GM10266 (cell line): ENCODE results near the gene STXBP6.

Source experiments
- DNase-seq: peaks from one replicate; pipeline ENCODE4 v3.0.0; 2012; ENCODE audit errors: extremely low spot score
- TF ChIP-seq, protein P1 (sequence below): IDR thresholded peaks from 2 replicates; pipeline ENCODE4 v1.5.1; 2012; ENCODE audit warnings: mild to moderate bottlenecking, low read depth; ENCODE audit not compliant: control insufficient read depth, insufficient read depth; ENCODE audit errors: missing control alignments

Gene STXBP6

DNA sequence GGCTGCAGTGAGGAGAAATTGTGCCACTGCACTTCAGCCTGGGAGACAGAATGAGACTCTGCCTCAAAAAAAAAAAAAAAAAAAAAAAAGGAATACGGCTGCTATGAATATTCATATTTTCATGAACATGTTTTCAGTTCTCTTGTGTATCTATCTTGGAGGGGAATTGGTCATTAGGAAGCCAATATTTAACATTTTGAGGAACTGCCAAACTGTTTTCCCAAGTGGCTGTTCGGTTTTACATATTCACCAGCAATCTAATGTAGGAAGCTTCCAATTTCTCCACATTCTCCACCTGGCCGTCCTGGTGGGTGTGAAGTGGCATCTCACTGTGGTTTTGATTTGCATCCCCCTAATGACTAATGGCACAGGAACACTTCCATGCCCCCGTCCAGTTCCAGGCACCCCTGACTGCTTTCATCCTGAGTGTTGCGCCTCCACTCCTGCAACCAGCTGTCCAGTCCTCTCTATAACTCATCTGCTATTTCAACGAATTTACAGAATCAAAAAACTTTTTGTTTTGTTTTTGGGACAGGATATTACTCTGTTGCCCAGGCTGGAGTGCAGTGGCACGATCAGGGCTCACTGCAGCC is 5.7 kb downstream of the STXBP6 start:
- TF ChIP-seq, protein P1, sequence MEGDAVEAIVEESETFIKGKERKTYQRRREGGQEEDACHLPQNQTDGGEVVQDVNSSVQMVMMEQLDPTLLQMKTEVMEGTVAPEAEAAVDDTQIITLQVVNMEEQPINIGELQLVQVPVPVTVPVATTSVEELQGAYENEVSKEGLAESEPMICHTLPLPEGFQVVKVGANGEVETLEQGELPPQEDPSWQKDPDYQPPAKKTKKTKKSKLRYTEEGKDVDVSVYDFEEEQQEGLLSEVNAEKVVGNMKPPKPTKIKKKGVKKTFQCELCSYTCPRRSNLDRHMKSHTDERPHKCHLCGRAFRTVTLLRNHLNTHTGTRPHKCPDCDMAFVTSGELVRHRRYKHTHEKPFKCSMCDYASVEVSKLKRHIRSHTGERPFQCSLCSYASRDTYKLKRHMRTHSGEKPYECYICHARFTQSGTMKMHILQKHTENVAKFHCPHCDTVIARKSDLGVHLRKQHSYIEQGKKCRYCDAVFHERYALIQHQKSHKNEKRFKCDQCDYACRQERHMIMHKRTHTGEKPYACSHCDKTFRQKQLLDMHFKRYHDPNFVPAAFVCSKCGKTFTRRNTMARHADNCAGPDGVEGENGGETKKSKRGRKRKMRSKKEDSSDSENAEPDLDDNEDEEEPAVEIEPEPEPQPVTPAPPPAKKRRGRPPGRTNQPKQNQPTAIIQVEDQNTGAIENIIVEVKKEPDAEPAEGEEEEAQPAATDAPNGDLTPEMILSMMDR = no peak
- no peak for DNase-seq

DNA sequence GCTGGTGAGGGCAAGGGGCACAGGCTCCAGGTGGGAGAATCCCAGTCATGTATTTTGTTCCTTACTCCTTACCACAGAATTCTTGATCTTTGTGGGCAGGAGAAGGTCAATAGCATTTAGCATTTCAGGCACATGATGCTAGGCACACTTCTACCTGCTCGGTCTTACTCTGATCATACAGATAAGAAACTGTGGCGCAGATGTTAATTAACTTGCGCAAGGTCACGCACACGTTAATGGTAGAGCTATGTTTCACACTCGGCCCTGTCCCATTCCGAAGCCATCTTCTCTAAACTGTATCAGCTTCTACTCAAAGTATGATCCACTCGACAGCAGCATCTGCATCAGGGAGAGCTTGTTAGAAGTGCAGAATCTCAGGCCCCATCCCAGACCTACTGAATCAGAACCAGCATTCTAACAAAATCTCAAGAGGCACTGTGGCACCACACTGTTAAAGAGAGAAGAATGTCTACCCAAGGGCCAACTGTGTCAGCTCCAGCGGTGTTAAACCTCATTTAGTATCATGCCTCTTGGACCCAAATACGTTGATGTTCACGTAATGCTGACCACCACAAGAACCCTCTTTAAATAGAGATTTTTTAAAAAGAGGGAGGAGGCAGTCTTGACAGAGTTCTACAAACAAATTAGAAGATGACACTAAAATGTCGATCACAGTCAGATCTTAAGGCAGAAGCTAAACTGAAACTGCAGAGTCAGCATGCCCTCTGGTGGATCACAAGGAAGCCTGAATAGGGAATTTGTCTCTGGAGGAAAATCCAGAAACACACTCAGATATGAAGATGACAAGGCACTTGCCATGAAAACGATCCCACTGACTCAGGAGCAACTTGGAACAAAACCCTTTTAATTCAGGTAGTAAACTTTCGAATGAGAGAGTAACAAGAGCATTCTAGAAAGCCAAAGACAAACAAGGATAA is 7.3 kb downstream of the STXBP6 start:
- DNase-seq = no peak
- TF ChIP-seq, protein P1 = no peak

DNA sequence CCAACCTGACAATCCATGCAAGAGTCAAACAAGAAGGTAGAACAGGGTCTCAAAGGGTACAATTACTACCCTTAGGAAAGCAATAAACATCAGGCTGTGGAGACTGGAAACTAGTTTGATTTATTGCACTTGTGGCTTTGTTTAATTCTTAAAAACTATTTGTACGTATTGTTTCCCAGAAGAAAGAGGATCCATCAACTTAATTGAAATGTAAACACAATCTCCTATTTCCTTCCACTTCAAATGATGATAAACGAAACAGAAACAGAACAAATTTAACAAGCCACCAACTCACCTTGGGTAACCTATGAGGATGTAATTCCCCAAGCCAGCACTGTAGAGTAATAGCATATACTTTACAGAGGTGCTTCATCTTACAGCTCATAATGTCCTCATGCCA is 8.0 kb downstream of the STXBP6 start:
- no peak for DNase-seq
- TF ChIP-seq, protein P1 = no peak

DNA sequence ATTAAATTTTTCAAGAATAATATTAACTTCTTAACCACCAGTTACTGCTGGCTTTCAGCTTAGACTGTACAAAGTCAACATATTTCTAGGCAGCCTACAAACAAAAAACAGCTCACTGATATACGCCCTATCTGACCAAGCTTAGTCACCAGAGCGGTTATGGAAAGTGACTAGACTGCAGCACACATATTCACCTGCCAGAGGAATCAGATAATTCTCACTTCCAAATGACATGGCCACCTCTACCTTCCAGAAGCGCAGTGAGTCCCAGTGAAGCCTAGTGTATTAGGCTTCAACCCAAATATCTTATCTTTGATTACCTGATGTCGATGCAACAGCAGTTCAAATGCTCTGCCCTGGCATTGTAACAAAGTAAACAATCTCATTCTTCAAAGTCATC is 8.5 kb downstream of the STXBP6 start:
- TF ChIP-seq, protein P1 = no peak
- no peak for DNase-seq

DNA sequence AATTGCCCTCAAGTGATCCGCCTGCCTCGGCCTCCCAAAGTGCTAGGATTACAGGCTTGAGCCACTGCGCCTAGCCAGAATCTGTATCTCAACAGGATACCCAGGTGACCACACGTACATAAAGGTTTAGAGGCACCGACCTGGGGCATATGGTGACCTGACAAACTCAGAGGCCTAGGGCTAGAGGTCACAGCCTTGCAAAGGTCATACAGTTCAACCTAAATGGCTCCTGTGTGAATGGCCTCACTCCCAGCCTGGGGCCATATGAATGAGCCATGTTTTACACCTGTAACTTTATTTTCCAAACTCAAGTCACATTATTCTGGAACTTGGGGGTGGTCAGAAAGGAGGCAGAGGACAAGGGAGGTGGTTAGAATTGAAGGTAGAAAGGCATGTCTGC is 10.0 kb downstream of the STXBP6 start:
- TF ChIP-seq, protein P1 = no peak
- no peak for DNase-seq

DNA sequence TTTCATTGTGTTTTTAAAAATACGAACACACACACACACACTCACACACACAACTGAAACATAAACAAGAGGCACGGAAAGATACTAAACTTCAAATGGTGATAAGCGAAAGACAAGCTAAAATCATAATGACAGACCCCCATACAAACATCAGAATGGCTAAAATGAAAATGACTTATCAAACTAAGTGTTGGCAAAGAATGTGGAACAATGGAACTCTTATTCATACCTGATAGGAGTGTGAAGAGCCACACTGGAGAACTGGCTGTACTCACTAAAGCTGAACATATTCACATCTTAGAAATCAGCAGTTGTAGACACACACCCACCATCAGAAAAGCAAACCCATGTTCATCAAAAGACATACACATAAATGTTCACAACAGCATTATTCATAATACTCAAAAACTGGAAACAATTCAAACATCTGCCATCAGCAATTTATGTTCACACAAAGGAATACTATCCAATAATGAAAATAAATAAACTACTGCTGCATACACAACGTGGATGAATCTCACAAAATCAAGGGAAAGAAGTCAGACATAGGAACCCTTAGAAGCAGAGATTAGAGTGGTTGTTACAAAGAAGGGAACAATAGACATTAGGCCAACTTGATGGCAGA is 11.8 kb downstream of the STXBP6 start:
- no peak for DNase-seq
- TF ChIP-seq, protein P1 = no peak

DNA sequence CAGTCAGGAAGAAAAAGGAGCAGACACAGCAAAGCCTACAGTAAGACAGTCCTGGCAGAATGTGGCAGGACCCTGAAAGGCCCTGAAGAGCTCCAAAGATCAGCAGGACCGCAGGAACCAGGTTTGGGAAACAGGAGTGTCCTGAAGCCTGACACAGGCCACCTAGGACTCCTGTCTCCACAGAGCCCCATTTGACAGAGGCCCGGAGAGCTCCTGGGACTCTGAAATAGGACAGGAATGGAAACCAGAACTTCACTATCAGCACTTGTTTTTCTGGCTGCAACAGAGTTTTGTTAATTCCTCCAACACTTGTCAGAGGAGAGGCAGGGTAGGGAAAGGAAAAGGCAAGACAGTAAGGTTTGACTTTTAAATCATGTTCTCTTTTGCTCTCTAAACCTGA is 12.9 kb downstream of the STXBP6 start:
- DNase-seq = no peak
- TF ChIP-seq, protein P1 = no peak
